A549 (cell line): ENCODE results near the gene C1orf105. TPM values are rescaled to one million over a fixed set of nuclear protein-coding genes. Genes with fewer than 3 reads are reported as not detected.

ENCODE experiments used
- ATAC-seq, 2 experiments: fragments of 200-7000 bp in 1 of 2; fragments of >200 bp in 1 of 2; cut with Nextera tagmentation in 1 of 2; cut with Tn5 transposase in 1 of 2; 3 replicates each; pipeline versions ENCODE4 v1.8.0 to v1.9.1; 2018 to 2020; ENCODE audit warnings: mild to moderate bottlenecking in 1 of 2, moderate library complexity in 1 of 2
- CTCF ChIA-PET: fragments of 300-600 bp; sonication (Branson Sonifier 250); formaldehyde crosslinking; extraction: SDS; loops from one replicate; lab custom pipeline; 2021; ENCODE audit warnings: antibody characterized with exemption, inconsistent platforms; lab: Yijun Ruan, JAX
- POLR2A ChIA-PET: fragments of 350-600 bp; formaldehyde crosslinking; extraction: SDS; loops from one replicate; lab custom pipeline; 2021; ENCODE audit warnings: antibody characterized with exemption, inconsistent platforms; lab: Yijun Ruan, JAX
- DNase-seq, 2 experiments: peaks; one replicate each; pipeline versions ENCODE4 v3.0.0 to v3.0.0-alpha.2; 2011 to 2016; ENCODE audit warnings: low read depth in 1 of 2, low spot score in 1 of 2
- FAIRE-seq: peaks from 2 replicates; lab custom pipeline; 2011; peaks lifted over from hg19 to GRCh38; lab: Jason Lieb, UNC
- H3K27ac ChIP-seq, 2 experiments: fragments of >200 bp; sonication (Bioruptor Twin); formaldehyde crosslinking; 3 replicates each; pipeline ENCODE4 v1.5.1; 2016 to 2017
- H3K4me1 ChIP-seq: fragments of >200 bp; sonication (Bioruptor Twin); formaldehyde crosslinking; 3 replicates; pipeline ENCODE4 v1.6.1; 2016
- H3K4me2 ChIP-seq: fragments of >200 bp; sonication (Bioruptor Twin); formaldehyde crosslinking; 3 replicates; pipeline ENCODE4 v1.6.1; 2016
- H3K4me3 ChIP-seq: fragments of >200 bp; sonication (Bioruptor Twin); formaldehyde crosslinking; 3 replicates; pipeline ENCODE4 v1.5.1; 2016
- H3K9me3 ChIP-seq: fragments of >200 bp; sonication (Bioruptor Twin); formaldehyde crosslinking; 3 replicates; pipeline ENCODE4 v1.6.1; 2016
- CBX2 ChIP-seq: fragments of 200-600 bp; sonication (generic); IDR thresholded peaks from 2 replicates; pipeline ENCODE4 v1.6.1; 2016; ENCODE audit warnings: low read depth, mild to moderate bottlenecking, borderline replicate concordance
- CEBPB ChIP-seq, 2 experiments: fragments of >200 bp in 1 of 2; sonication (Bioruptor Twin) in 1 of 2; formaldehyde crosslinking in 1 of 2; IDR thresholded peaks; 2 replicates each; pipeline ENCODE4 v1.6.1; 2012 to 2016
- CHD2 ChIP-seq: fragments of 150-350 bp; IDR thresholded peaks from 2 replicates; pipeline ENCODE4 v1.6.1; 2014; ENCODE audit warnings: low read length; ENCODE audit not compliant: partially characterized antibody
- EHF ChIP-seq: fragments of 250-450 bp; sonication (Bioruptor Pico); IDR thresholded peaks from 2 replicates; pipeline ENCODE4 v1.5.0; 2020; ENCODE audit warnings: mild to moderate bottlenecking
- EP300 ChIP-seq, 2 experiments: fragments of >200 bp; sonication (Bioruptor Twin); formaldehyde crosslinking; IDR thresholded peaks; 2 replicates in 1 of 2; 3 replicates in 1 of 2; pipeline ENCODE4 v1.6.1; 2016 to 2017
- FOSB ChIP-seq: fragments of 250-450 bp; sonication (Bioruptor Pico); IDR thresholded peaks from 2 replicates; pipeline ENCODE4 v1.5.0; 2020; ENCODE audit warnings: mild to moderate bottlenecking, moderate library complexity
- HEYL ChIP-seq: fragments of 250-450 bp; sonication (Bioruptor Pico); IDR thresholded peaks from 2 replicates; pipeline ENCODE4 v1.8.0; 2021; ENCODE audit warnings: mild to moderate bottlenecking, moderate library complexity
- HOXA7 ChIP-seq: fragments of 250-450 bp; sonication (Bioruptor Pico); IDR thresholded peaks from 2 replicates; pipeline ENCODE4 v1.5.0; 2020; ENCODE audit warnings: mild to moderate bottlenecking, moderate library complexity
- HOXB5 ChIP-seq: fragments of 250-450 bp; sonication (Bioruptor Pico); IDR thresholded peaks from 2 replicates; pipeline ENCODE4 v1.5.0; 2020; ENCODE audit warnings: mild to moderate bottlenecking, moderate library complexity
- JUNB ChIP-seq: fragments of >200 bp; sonication (Bioruptor Twin); formaldehyde crosslinking; IDR thresholded peaks from 2 replicates; pipeline ENCODE4 v1.6.1; 2016
- KDM1A ChIP-seq: fragments of 200-600 bp; sonication (generic); IDR thresholded peaks from 2 replicates; pipeline ENCODE4 v1.6.1; 2016; ENCODE audit warnings: low read depth, mild to moderate bottlenecking
- MAFK ChIP-seq: fragments of 450-650 bp; IDR thresholded peaks from 2 replicates; pipeline ENCODE4 v1.6.1; 2014; ENCODE audit not compliant: partially characterized antibody
- NFE2L2 ChIP-seq: fragments of 150-350 bp; conservative IDR thresholded peaks from 2 replicates; pipeline ENCODE4 v1.6.1; 2014; ENCODE audit warnings: low read length
- POLR2A ChIP-seq: IDR thresholded peaks from 2 replicates; pipeline ENCODE4 v1.6.1; 2012; ENCODE audit warnings: mild to moderate bottlenecking, low read length
- POLR2AphosphoS2 ChIP-seq: conservative IDR thresholded peaks from 2 replicates; pipeline ENCODE4 v1.6.1; 2012; ENCODE audit warnings: low read length, improper control_type of control experiment, inconsistent platforms
- RFX5 ChIP-seq: fragments of 450-650 bp; IDR thresholded peaks from 2 replicates; pipeline ENCODE4 v1.7.1; 2014; ENCODE audit warnings: antibody characterized with exemption, mild to moderate bottlenecking, moderate library complexity
- SREBF2 ChIP-seq: fragments of 450-650 bp; IDR thresholded peaks from 2 replicates; pipeline ENCODE4 v1.6.1; 2014; ENCODE audit warnings: mild to moderate bottlenecking, moderate library complexity
- TP53 ChIP-seq: fragments of 250-450 bp; sonication (Bioruptor Pico); IDR thresholded peaks from 2 replicates; pipeline ENCODE4 v1.5.0; 2021; ENCODE audit warnings: mild to moderate bottlenecking, moderate library complexity
- ZC3H11A ChIP-seq: fragments of 450-650 bp; IDR thresholded peaks from 2 replicates; pipeline ENCODE4 v1.6.1; 2014; ENCODE audit warnings: antibody characterized with exemption, mild to moderate bottlenecking
- ZNF302 ChIP-seq: fragments of 250-450 bp; sonication (Bioruptor Pico); IDR thresholded peaks from 2 replicates; pipeline ENCODE4 v1.9.0; 2021; ENCODE audit warnings: inconsistent platforms, mild to moderate bottlenecking, moderate library complexity
- WGBS: methylation state at CpG from one replicate; pipeline ENCODE4 v1.1.6; 2017; ENCODE audit errors: missing lambda C conversion rate; 5-methylcytosine and 5-hydroxymethylcytosine counted together
- polyA plus RNA-seq, 4 experiments: library from polyadenylated mRNA; depleted of rRNA in 3 of 4; stranded (reverse); fragments of >200 nt; fragmentation: RNase III in 1 of 4; extraction: RNeasy Plus Mini Kit Qiagen cat#74134 plus additional on column Dnase treatment in 1 of 4; gene quantifications; 2 replicates in 3 of 4; 3 replicates in 1 of 4; pipeline ENCODE4 v1.2.3, GENCODE V29; 2011 to 2017
- TF ChIP-seq, protein P1 (sequence below): IDR thresholded peaks from 2 replicates; pipeline ENCODE4 v1.6.1; 2012
- TF ChIP-seq, protein P2 (sequence below): fragments of 250-450 bp; sonication (Bioruptor Pico); IDR thresholded peaks from 2 replicates; pipeline ENCODE4 v1.5.0; 2020; ENCODE audit warnings: low read depth, mild to moderate bottlenecking, moderate library complexity
- TF ChIP-seq, protein P3 (sequence below): fragments of 150-350 bp; IDR thresholded peaks from 2 replicates; pipeline ENCODE4 v1.6.1; 2014; ENCODE audit warnings: low read depth, mild to moderate bottlenecking, low read length
- TF ChIP-seq, protein P4 (sequence below): fragments of 450-650 bp; IDR thresholded peaks from 2 replicates; pipeline ENCODE4 v1.6.1; 2014; ENCODE audit warnings: antibody characterized with exemption
- TF ChIP-seq, protein P5 (sequence below): fragments of >200 bp; sonication (Bioruptor Twin); formaldehyde crosslinking; IDR thresholded peaks from 3 replicates; pipeline ENCODE4 v1.5.1; 2016

Gene C1orf105
- polyA plus RNA-seq, 2 of the 4 experiments (the other 2 are of a cell fraction), result 0.40 TPM; not detected in 1

DNA sequence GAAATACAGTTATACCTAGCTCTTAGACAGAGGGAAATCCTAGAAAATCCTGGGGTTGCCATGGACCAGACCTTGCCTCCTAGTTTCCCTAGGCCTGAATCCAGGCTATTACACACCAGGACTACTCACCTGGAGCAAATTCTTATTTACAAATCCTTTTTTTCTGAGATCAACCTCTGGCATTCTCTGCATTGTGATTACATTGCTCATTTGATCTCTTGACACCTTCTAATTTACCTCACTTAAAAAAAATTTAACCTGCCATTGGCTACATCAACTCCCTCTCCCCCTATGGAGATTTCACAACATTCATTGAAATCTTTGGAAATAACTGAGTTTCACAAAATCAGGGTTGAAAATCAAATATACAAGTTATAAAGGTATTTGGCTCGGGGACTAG is 2.9 kb upstream of the C1orf105 start:
- H3K9me3 ChIP-seq, result no peaks in the 10 kb centered on the region
- peaks cover 12% of the 10 kb centered on the region; the same call in 2 of the 3 replicates for H3K4me1 ChIP-seq
- no peak for FAIRE-seq
- TF ChIP-seq, protein P1, sequence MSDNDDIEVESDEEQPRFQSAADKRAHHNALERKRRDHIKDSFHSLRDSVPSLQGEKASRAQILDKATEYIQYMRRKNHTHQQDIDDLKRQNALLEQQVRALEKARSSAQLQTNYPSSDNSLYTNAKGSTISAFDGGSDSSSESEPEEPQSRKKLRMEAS, result no peak
- no peak for TF ChIP-seq HOXB5
- TF ChIP-seq ZC3H11A, result no peak
- no peak for TF ChIP-seq KDM1A
- TF ChIP-seq POLR2AphosphoS2, result no peak
- TF ChIP-seq, protein P2, sequence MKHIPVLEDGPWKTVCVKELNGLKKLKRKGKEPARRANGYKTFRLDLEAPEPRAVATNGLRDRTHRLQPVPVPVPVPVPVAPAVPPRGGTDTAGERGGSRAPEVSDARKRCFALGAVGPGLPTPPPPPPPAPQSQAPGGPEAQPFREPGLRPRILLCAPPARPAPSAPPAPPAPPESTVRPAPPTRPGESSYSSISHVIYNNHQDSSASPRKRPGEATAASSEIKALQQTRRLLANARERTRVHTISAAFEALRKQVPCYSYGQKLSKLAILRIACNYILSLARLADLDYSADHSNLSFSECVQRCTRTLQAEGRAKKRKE (CRISPR knock-in tag), result no peak
- TF ChIP-seq TP53 (CRISPR knock-in tag), result no peak
- no peak for TF ChIP-seq HOXA7
- no peak for TF ChIP-seq FOSB (CRISPR knock-in tag)
- no peak for TF ChIP-seq EHF (CRISPR knock-in tag)
- TF ChIP-seq EP300 (IDR thresholded peaks at IDR 0.05), result no peak
- TF ChIP-seq NFE2L2, result no peak
- no peak for TF ChIP-seq CBX2
- TF ChIP-seq HEYL, result no peak
- ChIA-PET CTCF (interaction anchor here (0.7 to 2.5 kb wide), 9 partner anchors 11 to 617 kb away, joined by 3 to 10 read pairs (median 4); no protein-coding TSS in a partner anchor), POLR2A (no interaction called here)
- H3K27ac ChIP-seq, result no peak overlapping the region
- DNase-seq, result no peak
- no peak overlapping the region for H3K4me2 ChIP-seq
- H3K4me3 ChIP-seq, result no peak overlapping the region
- no peak for ATAC-seq
- 78% methylated on average over 1 of the region's 1 CpG for WGBS

DNA sequence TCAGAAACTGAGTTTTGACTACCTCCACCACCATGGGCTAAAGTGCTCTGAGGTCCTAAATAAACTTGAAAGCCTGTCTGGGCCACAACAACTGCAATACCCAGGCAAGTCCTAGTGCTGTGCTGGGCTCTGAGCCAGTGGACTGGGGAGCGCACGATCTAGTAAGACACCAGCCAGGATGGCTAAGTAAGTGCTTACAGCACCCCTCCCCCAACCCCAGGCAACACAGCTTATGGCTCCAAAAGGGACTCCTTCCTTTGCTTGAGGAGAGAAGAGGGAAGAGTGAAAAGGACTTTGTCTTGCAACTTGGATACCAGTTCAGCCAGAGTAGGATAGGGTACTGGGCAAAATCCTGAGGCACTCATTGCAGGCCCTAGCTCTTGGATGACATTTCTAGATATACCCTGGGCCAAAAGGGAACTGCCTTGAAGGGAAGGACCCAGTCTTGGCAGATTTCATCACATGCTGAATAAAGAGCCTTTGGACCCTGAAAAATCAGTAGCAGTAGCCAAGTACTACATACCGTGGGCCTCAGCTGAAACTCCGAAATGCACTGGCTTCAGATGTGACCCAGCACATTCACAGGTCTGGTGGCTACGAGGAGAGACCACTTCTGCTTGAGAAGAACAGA is 1.6 kb downstream of the C1orf105 start:
- 65% methylated on average over 4 of the region's 5 CpGs for WGBS
- no peak overlapping the region for H3K4me2 ChIP-seq
- no peak overlapping the region for H3K27ac ChIP-seq
- CTCF ChIA-PET, result no interaction called here
- H3K4me3 ChIP-seq, result no peak overlapping the region
- ATAC-seq, result no peak
- no peak for FAIRE-seq
- 0 out of 3 replicates have a peak, but pooled peaks cover 4% of the 10 kb centered on the region for H3K4me1 ChIP-seq
- POLR2A ChIA-PET, result no interaction called here
- TF ChIP-seq RFX5 (no peak), CHD2 (no peak), CEBPB (IDR thresholded peaks at IDR 0.05) (no peak), MAFK (no peak), JUNB (no peak), SREBF2 (no peak), TP53 (CRISPR knock-in tag) (no peak), ZNF302 (no peak), ZC3H11A (no peak), POLR2A (no peak)
- TF ChIP-seq, protein P3, sequence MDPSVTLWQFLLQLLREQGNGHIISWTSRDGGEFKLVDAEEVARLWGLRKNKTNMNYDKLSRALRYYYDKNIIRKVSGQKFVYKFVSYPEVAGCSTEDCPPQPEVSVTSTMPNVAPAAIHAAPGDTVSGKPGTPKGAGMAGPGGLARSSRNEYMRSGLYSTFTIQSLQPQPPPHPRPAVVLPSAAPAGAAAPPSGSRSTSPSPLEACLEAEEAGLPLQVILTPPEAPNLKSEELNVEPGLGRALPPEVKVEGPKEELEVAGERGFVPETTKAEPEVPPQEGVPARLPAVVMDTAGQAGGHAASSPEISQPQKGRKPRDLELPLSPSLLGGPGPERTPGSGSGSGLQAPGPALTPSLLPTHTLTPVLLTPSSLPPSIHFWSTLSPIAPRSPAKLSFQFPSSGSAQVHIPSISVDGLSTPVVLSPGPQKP, result no peak
- TF ChIP-seq, protein P4, sequence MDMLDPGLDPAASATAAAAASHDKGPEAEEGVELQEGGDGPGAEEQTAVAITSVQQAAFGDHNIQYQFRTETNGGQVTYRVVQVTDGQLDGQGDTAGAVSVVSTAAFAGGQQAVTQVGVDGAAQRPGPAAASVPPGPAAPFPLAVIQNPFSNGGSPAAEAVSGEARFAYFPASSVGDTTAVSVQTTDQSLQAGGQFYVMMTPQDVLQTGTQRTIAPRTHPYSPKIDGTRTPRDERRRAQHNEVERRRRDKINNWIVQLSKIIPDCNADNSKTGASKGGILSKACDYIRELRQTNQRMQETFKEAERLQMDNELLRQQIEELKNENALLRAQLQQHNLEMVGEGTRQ, result no peak
- TF ChIP-seq, protein P1, result no peak
- TF ChIP-seq, protein P5, sequence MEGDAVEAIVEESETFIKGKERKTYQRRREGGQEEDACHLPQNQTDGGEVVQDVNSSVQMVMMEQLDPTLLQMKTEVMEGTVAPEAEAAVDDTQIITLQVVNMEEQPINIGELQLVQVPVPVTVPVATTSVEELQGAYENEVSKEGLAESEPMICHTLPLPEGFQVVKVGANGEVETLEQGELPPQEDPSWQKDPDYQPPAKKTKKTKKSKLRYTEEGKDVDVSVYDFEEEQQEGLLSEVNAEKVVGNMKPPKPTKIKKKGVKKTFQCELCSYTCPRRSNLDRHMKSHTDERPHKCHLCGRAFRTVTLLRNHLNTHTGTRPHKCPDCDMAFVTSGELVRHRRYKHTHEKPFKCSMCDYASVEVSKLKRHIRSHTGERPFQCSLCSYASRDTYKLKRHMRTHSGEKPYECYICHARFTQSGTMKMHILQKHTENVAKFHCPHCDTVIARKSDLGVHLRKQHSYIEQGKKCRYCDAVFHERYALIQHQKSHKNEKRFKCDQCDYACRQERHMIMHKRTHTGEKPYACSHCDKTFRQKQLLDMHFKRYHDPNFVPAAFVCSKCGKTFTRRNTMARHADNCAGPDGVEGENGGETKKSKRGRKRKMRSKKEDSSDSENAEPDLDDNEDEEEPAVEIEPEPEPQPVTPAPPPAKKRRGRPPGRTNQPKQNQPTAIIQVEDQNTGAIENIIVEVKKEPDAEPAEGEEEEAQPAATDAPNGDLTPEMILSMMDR, result no peak
- no peak for DNase-seq
- H3K9me3 ChIP-seq, result no peaks in the 10 kb centered on the region
